ENCODE data around the gene ADAMTS7. TPM values are rescaled to one million over a fixed set of nuclear protein-coding genes. Genes with fewer than 3 reads are reported as not detected.
"Not testable (repeated sequence)": the region's sequence is repeated elsewhere in the genome, so short reads cannot be mapped to it uniquely, and the experiment has no call there.

ADAMTS7 gene
- total and polyA plus RNA-seq, 2 donors (not counting 3 experiments of a cell fraction or from before 2014, with no cell fraction given), result 49.6 to 64.7 TPM

DNA sequence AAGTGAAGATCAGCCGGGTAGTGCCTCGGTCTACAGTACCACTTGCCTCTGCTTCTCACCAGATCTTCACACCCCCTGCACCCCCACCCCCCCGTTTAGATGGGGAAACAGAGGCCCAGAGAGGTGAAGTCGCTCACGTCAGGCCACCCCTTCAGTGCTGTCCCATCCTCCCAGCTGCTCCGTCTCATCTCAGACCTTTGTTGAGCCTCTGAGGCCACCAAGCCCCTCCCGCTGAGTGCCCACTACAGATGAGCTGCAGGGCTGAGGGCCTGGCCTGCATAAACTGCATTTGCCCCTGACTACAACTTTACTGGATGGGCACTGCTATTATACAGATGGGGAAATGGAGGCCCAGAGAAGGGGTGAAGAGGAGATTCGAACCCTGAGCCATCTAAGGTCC lies 35.8 kb downstream of the ADAMTS7 start:
- TF ChIP-seq POLR2AphosphoS5 (IDR thresholded peaks at IDR 0.05; ENCODE audit: insufficient read depth, low read depth, low read length), result no peak
- TF ChIP-seq GATA2 (IDR thresholded peaks at IDR 0.05; ENCODE audit: insufficient read depth, insufficient read length, low read depth, low read length), result no peak
- TF ChIP-seq, protein P1, sequence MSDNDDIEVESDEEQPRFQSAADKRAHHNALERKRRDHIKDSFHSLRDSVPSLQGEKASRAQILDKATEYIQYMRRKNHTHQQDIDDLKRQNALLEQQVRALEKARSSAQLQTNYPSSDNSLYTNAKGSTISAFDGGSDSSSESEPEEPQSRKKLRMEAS (IDR thresholded peaks at IDR 0.05; ENCODE audit: insufficient read depth, insufficient read length), result no peak
- no peak for TF ChIP-seq EZH2 (IDR thresholded peaks at IDR 0.05; ENCODE audit: borderline replicate concordance, low read depth, low read length, severe bottlenecking)
- no peak for TF ChIP-seq FOS (IDR thresholded peaks at IDR 0.05; ENCODE audit: borderline replicate concordance, insufficient read depth, low read length)
- H3K4me3 ChIP-seq (replicated peaks in 1 of 3; ENCODE audit: insufficient read depth in 1 of 3, low read depth in 1 of 3, low read length in 3 of 3), result no peak overlapping the region
- dilution Hi-C loops (cut with MboI; ENCODE audit: extremely low pct_ligation_motif_present, low sequenced_read_pairs) (no loop called here), intact Hi-C loops (cut with micrococcal nuclease) (no loop called here)
- no peaks in the 10 kb centered on the region for H3K9me1 ChIP-seq (replicated peaks; ENCODE audit: control insufficient read depth, extremely low read depth, insufficient read depth, low read length)
- ChIA-PET CTCF (no interaction called here), POLR2A (no interaction called here)
- no peak overlapping the region for H3K9ac ChIP-seq (replicated peaks; ENCODE audit: extremely low read depth, insufficient read depth, low read length)
- no peak overlapping the region for H3K27ac ChIP-seq (ENCODE audit: insufficient read depth, low read depth, low read length)
- H3K4me2 ChIP-seq (ENCODE audit: insufficient read depth, low read length), result no peak overlapping the region
- no peak overlapping the region for H2AFZ ChIP-seq (ENCODE audit: low read depth, low read length)
- no peaks in the 10 kb centered on the region for H3K36me3 ChIP-seq (ENCODE audit: control insufficient read depth in 2 of 2, extremely low read depth in 1 of 2, insufficient read depth in 2 of 2, low read length in 2 of 2)
- DNase-seq (ENCODE audit: low read depth, low spot score), result no peak
- no TSS peak for BruUV-seq (replicated peaks)
- H3K79me2 ChIP-seq (ENCODE audit: control insufficient read depth, insufficient read depth, low read length), result no peaks in the 10 kb centered on the region
- no peaks in the 10 kb centered on the region for H3K27me3 ChIP-seq (ENCODE audit: control insufficient read depth in 2 of 2, insufficient read depth in 2 of 2, low read length in 2 of 2)
- no peaks in the 10 kb centered on the region for H3K9me3 ChIP-seq (replicated peaks; ENCODE audit: control insufficient read depth, insufficient read depth, low read length)
- no peaks in the 10 kb centered on the region for H3K4me1 ChIP-seq (ENCODE audit: control insufficient read depth, extremely low read depth, insufficient read depth, low read length)
- no peaks in the 10 kb centered on the region for H4K20me1 ChIP-seq (replicated peaks; ENCODE audit: control insufficient read depth, extremely low read depth, insufficient read depth, low read length)
- no peak for FAIRE-seq

GRCh38 chr15:78774451-78774990 lies 36.7 kb downstream of the ADAMTS7 start:
- H3K4me1 ChIP-seq (ENCODE audit: control insufficient read depth, extremely low read depth, insufficient read depth, low read length); DNase-seq (ENCODE audit: low read depth, low spot score); POLR2A ChIA-PET; FAIRE-seq; H3K9me1 ChIP-seq (replicated peaks; ENCODE audit: control insufficient read depth, extremely low read depth, insufficient read depth, low read length); H3K36me3 ChIP-seq (ENCODE audit: control insufficient read depth in 2 of 2, extremely low read depth in 1 of 2, insufficient read depth in 2 of 2, low read length in 2 of 2); CTCF ChIA-PET; intact Hi-C loops (cut with micrococcal nuclease); H2AFZ ChIP-seq (ENCODE audit: low read depth, low read length); H3K4me2 ChIP-seq (ENCODE audit: insufficient read depth, low read length); H4K20me1 ChIP-seq (replicated peaks; ENCODE audit: control insufficient read depth, extremely low read depth, insufficient read depth, low read length); H3K27ac ChIP-seq (ENCODE audit: insufficient read depth, low read depth, low read length); dilution Hi-C loops (cut with MboI; ENCODE audit: extremely low pct_ligation_motif_present, low sequenced_read_pairs); H3K9ac ChIP-seq (replicated peaks; ENCODE audit: extremely low read depth, insufficient read depth, low read length); H3K27me3 ChIP-seq (ENCODE audit: control insufficient read depth in 2 of 2, insufficient read depth in 2 of 2, low read length in 2 of 2); H3K9me3 ChIP-seq (replicated peaks; ENCODE audit: control insufficient read depth, insufficient read depth, low read length); H3K79me2 ChIP-seq (ENCODE audit: control insufficient read depth, insufficient read depth, low read length); BruUV-seq (replicated peaks); H3K4me3 ChIP-seq (replicated peaks in 1 of 3; ENCODE audit: insufficient read depth in 1 of 3, low read depth in 1 of 3, low read length in 3 of 3): not testable (repeated sequence)

GRCh38 chr15:78773765-78774450 lies 37.4 kb downstream of the ADAMTS7 start:
- intact Hi-C loops (cut with micrococcal nuclease); H3K4me3 ChIP-seq (replicated peaks in 1 of 3; ENCODE audit: insufficient read depth in 1 of 3, low read depth in 1 of 3, low read length in 3 of 3); H3K9ac ChIP-seq (replicated peaks; ENCODE audit: extremely low read depth, insufficient read depth, low read length); FAIRE-seq; H3K36me3 ChIP-seq (ENCODE audit: control insufficient read depth in 2 of 2, extremely low read depth in 1 of 2, insufficient read depth in 2 of 2, low read length in 2 of 2); H3K4me1 ChIP-seq (ENCODE audit: control insufficient read depth, extremely low read depth, insufficient read depth, low read length); dilution Hi-C loops (cut with MboI; ENCODE audit: extremely low pct_ligation_motif_present, low sequenced_read_pairs); POLR2A ChIA-PET; H2AFZ ChIP-seq (ENCODE audit: low read depth, low read length); H3K27me3 ChIP-seq (ENCODE audit: control insufficient read depth in 2 of 2, insufficient read depth in 2 of 2, low read length in 2 of 2); H3K4me2 ChIP-seq (ENCODE audit: insufficient read depth, low read length); H3K9me1 ChIP-seq (replicated peaks; ENCODE audit: control insufficient read depth, extremely low read depth, insufficient read depth, low read length); H3K9me3 ChIP-seq (replicated peaks; ENCODE audit: control insufficient read depth, insufficient read depth, low read length); H3K27ac ChIP-seq (ENCODE audit: insufficient read depth, low read depth, low read length); H4K20me1 ChIP-seq (replicated peaks; ENCODE audit: control insufficient read depth, extremely low read depth, insufficient read depth, low read length); DNase-seq (ENCODE audit: low read depth, low spot score); H3K79me2 ChIP-seq (ENCODE audit: control insufficient read depth, insufficient read depth, low read length); CTCF ChIA-PET; BruUV-seq (replicated peaks): not testable (repeated sequence)

Data from endothelial cell of umbilical vein (primary cell).